ENCODE data around the gene NOX3. TPM values are rescaled to one million over a fixed set of nuclear protein-coding genes. Genes with fewer than 3 reads are reported as not detected.

Gene NOX3
- total and polyA plus RNA-seq, 7 donors, result not detected

DNA sequence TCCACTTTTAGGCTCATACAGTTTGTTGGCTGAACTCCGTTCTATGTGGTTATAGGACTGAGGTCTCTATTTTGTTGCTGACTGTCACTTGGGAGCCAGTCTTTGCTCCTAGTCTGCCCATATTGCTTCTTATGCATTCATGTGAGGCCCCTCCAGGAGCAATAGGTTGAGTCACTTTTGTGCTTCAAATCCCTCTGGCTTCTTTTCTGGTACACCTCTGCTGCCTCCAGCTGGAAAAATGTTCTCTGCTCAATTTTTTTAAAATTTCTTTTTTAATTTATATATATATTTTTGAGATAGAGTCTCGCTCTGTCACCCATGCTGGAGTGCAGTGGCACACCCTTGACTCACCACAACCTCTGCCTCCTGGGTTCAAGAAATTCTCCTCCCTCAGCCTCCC lies 42.7 kb upstream of the NOX3 start:
- Histone ChIP-seq H3K27ac (no peak overlapping the region), H3K27me3 (ENCODE audit: insufficient read depth in 3 of 3, low read length in 2 of 3) (no peaks in the 10 kb centered on the region), H3K9me3 (peaks cover 8% of the 10 kb centered on the region), H3K36me3 (ENCODE audit: insufficient read depth in 1 of 2, low read depth in 1 of 2) (no peaks in the 10 kb centered on the region), H3K4me3 (no peak overlapping the region), H3K4me1 (no peaks in the 10 kb centered on the region)
- WGBS, 3 donors, result 87 to 89% (median 88%) methylated on average over 2 of the region's 2 CpGs
- ATAC-seq, result no peak
- TF ChIP-seq, protein P1, sequence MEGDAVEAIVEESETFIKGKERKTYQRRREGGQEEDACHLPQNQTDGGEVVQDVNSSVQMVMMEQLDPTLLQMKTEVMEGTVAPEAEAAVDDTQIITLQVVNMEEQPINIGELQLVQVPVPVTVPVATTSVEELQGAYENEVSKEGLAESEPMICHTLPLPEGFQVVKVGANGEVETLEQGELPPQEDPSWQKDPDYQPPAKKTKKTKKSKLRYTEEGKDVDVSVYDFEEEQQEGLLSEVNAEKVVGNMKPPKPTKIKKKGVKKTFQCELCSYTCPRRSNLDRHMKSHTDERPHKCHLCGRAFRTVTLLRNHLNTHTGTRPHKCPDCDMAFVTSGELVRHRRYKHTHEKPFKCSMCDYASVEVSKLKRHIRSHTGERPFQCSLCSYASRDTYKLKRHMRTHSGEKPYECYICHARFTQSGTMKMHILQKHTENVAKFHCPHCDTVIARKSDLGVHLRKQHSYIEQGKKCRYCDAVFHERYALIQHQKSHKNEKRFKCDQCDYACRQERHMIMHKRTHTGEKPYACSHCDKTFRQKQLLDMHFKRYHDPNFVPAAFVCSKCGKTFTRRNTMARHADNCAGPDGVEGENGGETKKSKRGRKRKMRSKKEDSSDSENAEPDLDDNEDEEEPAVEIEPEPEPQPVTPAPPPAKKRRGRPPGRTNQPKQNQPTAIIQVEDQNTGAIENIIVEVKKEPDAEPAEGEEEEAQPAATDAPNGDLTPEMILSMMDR (IDR thresholded peaks at IDR 0.05), result no peak
- intact Hi-C loops (cut with DNase I), result no loop called here
- DNase-seq, result no peak

- DNase-seq (no peak), ATAC-seq (no peak)
- intact Hi-C loops (cut with DNase I), result no loop called here
- TF ChIP-seq, protein P1 (IDR thresholded peaks at IDR 0.05), result no peak
- Histone ChIP-seq H3K27me3 (ENCODE audit: insufficient read depth in 3 of 3, low read length in 2 of 3) (no peaks in the 10 kb centered on the region), H3K4me1 (no peaks in the 10 kb centered on the region), H3K27ac (no peak overlapping the region), H3K4me3 (no peak overlapping the region), H3K36me3 (ENCODE audit: insufficient read depth in 1 of 2, low read depth in 1 of 2) (no peaks in the 10 kb centered on the region), H3K9me3 (peaks cover 1% of the 10 kb centered on the region)
- 84 to 90% (median 89%) methylated on average over 3 of the region's 3 CpGs for WGBS, 3 donors
Observed at GRCh38 chr6:155497273-155497672, 41.6 kb upstream of the NOX3 start.

GRCh38 chr6:155495011-155495768 lies 39.6 kb upstream of the NOX3 start:
- peak overlapping the region; percentile 25 for H3K27ac ChIP-seq
- H3K9me3 ChIP-seq, result no peaks in the 10 kb centered on the region
- no peaks in the 10 kb centered on the region for H3K4me1 ChIP-seq
- H3K4me3 ChIP-seq, result no peak overlapping the region
- no peaks in the 10 kb centered on the region for H3K36me3 ChIP-seq (ENCODE audit: insufficient read depth in 1 of 2, low read depth in 1 of 2)
- TF ChIP-seq, protein P1 (IDR thresholded peaks at IDR 0.05), result peak; percentile 15
- ATAC-seq (peak in 3 of 4 donors; percentile 58 to 70 (median 63)), DNase-seq (peak; percentile 43 to 62)
- intact Hi-C loops (cut with DNase I), result no loop called here
- no peaks in the 10 kb centered on the region for H3K27me3 ChIP-seq (ENCODE audit: insufficient read depth in 3 of 3, low read length in 2 of 3)
- WGBS, 3 donors, result 67 to 69% (median 68%) methylated on average over 11 of the region's 11 CpGs

DNA sequence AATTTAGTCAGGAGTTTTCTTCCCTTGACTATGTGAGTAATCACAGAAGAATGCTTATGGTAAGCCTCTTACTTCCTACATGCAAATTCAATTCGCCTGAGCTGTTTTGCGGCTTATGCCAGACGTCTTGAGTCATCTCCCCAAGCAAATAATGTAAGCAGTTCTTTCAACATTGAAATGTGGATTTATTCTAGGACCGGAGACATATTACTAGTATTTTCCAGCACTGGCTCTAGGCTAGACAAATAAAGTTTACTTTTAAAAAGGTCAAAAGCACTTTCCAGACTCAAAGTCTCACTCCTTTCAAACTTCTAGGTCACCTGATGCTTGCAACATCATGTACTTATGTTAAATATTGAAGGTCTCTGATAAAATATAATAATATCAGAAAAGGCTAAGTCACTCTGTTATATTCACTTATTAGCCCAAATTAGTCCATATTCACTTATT lies 38.1 kb upstream of the NOX3 start:
- DNase-seq (peak in 1 of 2 donors; percentile 37), ATAC-seq (peak; percentile 64 to 83 (median 74))
- 53 to 59% (median 55%) methylated on average over 4 of the region's 4 CpGs for WGBS, 3 donors
- Histone ChIP-seq H3K27me3 (ENCODE audit: insufficient read depth in 3 of 3, low read length in 2 of 3) (no peaks in the 10 kb centered on the region), H3K9me3 (no peaks in the 10 kb centered on the region), H3K4me1 (no peaks in the 10 kb centered on the region), H3K36me3 (ENCODE audit: insufficient read depth in 1 of 2, low read depth in 1 of 2) (no peaks in the 10 kb centered on the region), H3K4me3 (no peak overlapping the region), H3K27ac (peak overlapping the region; percentile 54)
- intact Hi-C loops (cut with DNase I), result no loop called here
- TF ChIP-seq, protein P1 (IDR thresholded peaks at IDR 0.05), result no peak
